Measurements from ENCODE around the gene CERS6.

CERS6 gene

GRCh38 chr2:168530982-168531622, 75.0 kb downstream of the CERS6 start:
- no peak for DNase-seq (ENCODE audit: low spot score)

- DNase-seq (ENCODE audit: low spot score), result peak; percentile 54
Measured at GRCh38 chr2:168534926-168535325, 78.9 kb downstream of the CERS6 start.

DNA sequence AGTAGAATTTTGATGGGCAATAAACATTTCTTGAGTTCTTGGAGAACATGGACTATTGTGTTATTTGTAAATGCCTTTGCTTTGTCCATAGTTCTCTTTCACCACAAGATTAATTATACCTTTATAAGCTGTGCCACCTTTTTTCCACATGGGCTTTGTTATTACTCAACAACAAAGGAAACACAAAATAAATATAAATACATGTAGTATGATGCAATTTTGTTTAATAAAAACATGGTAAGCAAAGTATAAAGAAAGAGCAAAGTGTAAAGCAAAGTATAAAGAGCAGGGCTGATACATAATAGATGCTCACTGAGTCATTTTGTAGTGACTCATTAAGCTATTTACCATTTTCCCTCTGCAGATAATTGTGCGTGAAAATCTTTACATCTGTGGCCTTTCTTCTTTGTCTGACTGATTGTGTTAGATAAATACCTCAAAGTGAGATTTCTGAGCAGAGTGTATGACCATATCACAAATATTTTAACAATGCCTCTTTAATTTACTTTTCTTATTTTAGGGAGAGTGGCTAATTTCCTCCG, 80.9 kb downstream of the CERS6 start:
- DNase-seq (ENCODE audit: low spot score), result no peak

DNA sequence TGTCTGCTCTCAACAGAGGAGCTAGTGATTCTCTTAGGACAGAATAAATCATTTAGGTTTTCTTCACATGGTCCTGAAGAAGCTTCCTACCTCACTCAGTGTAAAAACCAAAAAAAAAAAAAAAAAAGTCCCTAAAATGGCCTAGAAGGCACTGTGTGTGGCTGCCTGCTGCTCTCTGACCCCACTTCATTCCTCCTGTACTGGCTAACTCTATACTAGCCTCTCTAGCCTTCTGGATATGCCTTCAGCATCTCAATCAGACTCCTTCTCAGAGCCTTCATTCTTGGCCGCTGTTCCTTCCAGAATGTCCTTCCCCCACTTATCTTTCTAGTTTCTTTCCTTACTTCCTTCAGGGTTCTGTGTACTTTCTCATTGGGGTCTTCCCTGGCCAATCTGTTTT, 82.1 kb downstream of the CERS6 start:
- no peak for DNase-seq (ENCODE audit: low spot score)

DNA sequence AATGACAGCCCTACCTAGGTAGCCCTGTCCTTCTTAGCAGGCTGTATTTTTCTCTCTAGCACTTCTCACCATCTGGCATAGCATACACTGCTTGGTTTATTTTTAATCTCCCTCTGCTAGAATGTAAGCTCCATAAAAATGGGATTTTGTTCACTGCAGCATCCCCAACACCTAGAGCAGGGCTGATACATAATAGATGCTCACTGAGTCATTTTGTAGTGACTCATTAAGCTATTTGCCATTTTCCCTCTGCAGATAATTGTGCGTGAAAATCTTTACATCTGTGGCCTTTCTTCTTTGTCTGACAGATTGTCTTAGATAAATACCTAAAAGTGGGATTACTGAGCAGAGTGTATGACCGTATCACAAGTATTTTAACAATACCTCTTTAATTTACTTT, 82.5 kb downstream of the CERS6 start:
- DNase-seq (ENCODE audit: low spot score), result no peak

DNA sequence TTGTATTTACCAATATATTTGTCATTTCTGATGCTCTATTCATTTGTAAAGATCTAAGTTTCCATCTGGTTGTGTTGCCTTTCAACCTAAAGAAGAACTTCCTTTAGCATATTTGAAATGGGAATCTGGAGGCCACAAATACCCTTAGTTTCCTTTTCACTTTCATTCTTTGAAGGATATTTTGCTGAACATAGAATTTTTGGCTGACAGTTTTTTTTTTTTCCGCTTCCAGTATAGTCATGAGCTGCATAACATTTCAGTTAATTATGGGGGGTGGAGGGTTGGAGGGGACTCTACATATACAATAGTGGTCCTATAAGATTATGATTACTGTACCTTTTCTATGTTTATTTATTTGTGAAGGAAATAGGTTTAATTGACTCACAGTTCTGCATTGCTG, 83.9 kb downstream of the CERS6 start:
- no peak for DNase-seq (ENCODE audit: low spot score)

DNA sequence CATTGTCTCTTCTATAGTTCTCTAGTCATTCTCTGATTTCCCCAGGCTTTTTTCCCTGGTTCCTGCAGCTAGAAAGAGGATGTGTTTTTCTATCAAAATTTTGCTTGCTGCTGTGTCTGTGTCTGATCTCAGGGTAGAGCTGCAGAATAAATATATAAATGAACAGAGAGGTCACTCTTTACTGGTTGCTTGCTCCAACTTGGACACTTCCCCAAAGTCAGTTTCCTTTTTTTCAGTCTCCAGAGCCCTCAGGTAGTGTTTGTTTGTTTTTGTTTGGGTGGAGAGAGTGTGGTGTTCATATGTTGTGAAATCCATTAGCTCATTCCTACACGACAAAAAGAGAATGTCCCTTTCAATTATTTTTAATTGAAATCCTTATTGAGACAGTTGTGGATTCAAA, 85.8 kb downstream of the CERS6 start:
- DNase-seq (ENCODE audit: low spot score), result no peak

DNA sequence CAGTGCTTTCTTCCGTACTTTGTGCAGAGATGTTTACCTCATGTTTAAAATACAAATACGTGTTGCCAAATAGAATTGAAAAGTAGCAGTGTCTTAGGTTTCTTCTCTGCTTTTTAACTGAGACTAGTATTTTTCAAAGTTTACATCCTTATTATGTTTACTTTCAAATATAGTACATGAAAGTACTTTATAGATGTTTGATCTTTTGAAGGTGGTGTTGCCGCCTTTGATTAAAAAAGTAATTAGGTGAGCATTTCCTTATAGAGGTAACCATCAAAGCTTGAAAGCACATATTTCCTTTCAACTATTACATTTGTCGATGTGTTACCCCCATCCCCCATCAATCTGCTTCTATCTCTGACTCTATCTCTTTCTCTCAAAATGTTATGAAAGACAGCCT, 87.0 kb downstream of the CERS6 start:
- DNase-seq (ENCODE audit: low spot score), result no peak

DNA sequence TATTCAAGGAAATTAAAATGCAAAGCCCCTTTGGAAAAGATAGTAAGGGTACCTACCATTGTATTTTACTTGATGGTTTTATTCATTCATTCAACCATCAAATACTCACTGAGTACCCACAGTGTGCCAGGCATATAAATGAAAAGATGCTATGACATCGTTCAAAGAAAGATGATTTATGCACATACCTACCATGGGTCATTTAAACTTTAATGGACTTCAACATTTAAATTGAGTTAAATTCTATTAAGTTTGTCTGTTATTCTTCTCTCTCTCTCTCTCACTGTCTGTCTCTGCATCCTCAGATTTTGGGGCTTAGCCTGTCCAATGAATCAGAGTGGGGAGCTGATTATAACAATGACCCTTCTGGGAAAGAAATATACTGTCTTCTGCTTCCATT, 87.9 kb downstream of the CERS6 start:
- DNase-seq (ENCODE audit: low spot score), result no peak

- no peak for DNase-seq (ENCODE audit: low spot score)
Measured at GRCh38 chr2:168545439-168546082, 89.5 kb downstream of the CERS6 start.

GRCh38 chr2:168550670-168551069, 94.6 kb downstream of the CERS6 start:
- DNase-seq (ENCODE audit: low spot score), result no peak

DNA sequence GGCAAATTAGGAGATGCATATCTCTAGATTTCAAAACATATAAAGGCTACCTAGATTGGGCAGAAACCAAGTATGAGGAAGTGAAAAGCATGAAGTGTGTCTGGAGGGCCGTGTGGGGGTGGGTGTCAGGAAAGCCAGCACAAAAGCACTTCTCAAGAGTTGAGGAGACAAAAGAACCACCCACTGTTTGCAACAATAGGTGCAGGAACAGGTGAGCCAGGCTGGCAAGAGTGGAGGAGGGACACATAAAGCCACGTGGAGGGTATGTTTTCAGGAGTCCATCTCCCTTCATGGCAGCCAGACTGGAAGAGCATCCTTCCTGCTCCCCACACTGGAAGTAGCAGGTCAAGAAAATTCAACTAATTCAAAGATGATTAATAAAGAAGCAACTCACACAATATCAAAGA, 96.4 kb downstream of the CERS6 start:
- DNase-seq (ENCODE audit: low spot score), result no peak

DNA sequence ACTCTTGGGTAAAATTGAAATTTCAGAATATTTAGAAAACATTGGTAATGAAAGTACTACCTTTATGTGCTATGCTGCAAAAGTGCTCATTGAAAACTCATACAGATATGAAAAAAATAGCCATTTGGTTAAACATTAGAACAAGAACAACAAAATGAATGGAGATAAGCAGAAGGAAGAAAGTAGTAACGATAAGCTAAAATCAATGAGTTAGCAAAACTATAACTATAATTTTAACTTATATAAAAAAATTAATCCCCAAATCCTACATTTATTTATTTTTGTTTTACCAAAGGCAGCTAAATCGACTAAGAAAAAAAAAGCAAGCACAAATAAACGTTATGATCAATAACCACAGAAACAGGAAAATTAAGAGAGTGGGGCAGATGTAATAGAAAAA, 99.2 kb downstream of the CERS6 start:
- DNase-seq (ENCODE audit: low spot score), result no peak

DNA sequence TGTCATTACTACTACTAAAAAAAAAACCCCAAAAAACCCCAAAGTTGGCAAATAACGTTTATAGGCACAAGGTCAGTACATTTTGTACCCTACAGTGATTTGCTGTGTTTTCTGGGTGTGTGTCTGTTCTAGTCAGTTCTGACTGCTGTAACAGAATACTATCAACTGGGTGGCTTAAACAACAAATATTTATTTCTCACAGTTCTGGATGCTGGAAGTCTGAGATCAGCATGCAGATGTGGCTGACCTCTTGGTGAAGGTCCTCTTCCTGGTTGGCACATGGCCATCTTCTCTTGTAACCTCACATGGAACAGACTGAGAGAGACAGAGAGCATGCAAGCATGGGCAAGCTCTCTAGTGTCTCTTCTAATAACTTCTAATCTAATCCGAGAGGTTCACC, 103.1 kb downstream of the CERS6 start:
- DNase-seq (ENCODE audit: low spot score), result no peak

- no peak for DNase-seq (ENCODE audit: low spot score)
Measured at GRCh38 chr2:168560817-168561499, 104.9 kb downstream of the CERS6 start.

GRCh38 chr2:168561991-168562390, 105.9 kb downstream of the CERS6 start:
- no peak for DNase-seq (ENCODE audit: low spot score)

DNA sequence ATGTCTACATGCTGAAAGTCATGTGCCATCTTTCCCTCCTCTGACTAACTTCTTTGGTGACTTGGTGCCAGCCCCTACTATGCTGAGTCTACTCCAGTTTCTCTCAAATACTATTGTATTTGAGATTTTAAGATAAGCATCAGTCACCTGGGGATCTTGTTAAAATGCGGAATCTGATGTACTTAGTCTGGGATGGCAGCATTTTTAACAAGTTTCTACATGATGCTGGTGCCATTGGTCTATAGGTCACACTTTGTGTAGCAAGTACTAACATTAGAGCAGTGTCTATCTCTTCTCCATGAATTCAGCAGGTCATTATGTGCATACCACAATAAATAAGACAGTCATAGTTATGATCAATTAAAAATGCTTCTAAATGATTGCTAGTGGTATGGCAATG, 106.9 kb downstream of the CERS6 start:
- no peak for DNase-seq (ENCODE audit: low spot score)

GRCh38 chr2:168564641-168565040, 108.6 kb downstream of the CERS6 start:
- DNase-seq (ENCODE audit: low spot score), result no peak

DNA sequence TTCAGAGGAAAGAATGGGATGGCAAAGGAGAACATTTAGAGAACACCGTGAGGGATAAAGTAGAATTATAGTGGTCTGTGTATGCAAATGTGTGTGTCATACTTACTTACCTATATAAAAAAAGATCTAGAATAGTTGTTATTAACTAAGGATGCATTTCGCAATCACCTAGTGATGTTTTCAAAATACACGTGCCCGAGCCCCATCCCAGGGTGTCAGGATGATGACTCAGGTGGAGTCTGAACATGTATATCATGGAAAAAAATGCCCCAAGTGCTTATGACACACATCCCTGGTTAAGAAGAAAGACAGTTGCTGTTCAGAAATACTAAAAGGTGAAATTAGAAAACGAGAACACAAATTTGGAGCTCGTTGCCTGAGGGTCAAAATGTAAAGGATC, 109.0 kb downstream of the CERS6 start:
- DNase-seq (ENCODE audit: low spot score), result no peak

DNA sequence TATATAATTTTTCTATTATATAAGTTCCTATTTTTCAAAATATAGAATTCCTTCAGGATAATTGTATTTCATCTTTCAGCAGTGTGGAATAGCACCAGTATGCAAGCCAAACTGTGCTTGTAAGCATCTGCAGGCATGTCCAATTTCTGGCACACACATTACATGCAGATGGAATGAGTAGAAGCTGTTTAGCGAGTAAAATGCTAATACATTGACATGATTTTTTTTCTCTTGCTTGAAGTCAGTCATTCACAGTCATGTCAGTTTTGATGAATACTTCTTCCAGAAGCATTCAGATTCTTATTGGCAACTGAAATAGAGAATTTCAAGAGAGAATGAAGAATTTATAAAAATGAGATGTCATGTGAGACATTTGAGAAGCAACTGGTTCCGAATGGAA, 109.4 kb downstream of the CERS6 start:
- no peak for DNase-seq (ENCODE audit: low spot score)

GRCh38 chr2:168566974-168567665, 111.0 kb downstream of the CERS6 start:
- no peak for DNase-seq (ENCODE audit: low spot score)

GRCh38 chr2:168567836-168568235, 111.8 kb downstream of the CERS6 start:
- no peak for DNase-seq (ENCODE audit: low spot score)

Data from D341Med (cell line).